ENCODE results near the gene GTF2H3. TPM values are rescaled to one million over a fixed set of nuclear protein-coding genes. Genes with fewer than 3 reads are reported as not detected.

Gene GTF2H3
- total and polyA plus RNA-seq, 2 donors (not counting 1 experiment from before 2014, with no cell fraction given), result 39.3 to 70.1 TPM

DNA sequence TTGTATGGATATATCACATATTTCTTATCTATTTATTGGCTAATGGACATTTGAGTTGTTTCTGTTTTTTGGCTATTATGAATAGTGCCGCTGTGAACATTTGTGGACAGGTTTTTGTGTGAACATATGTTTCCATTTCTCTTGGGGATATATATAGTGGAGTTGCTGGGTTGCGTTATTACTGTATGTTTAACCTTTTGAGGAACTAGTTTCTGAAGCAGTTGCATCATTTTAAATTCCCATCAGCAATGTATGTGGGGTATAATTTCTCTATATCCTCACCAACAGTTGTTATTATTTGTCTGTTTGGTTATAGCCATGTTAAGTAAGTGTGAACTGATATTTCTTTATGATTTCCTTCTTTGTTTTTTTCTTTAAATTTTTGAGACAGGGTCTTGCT, 48.0 kb downstream of the GTF2H3 start:
- DNase-seq (ENCODE audit: low read depth in 2 of 2), result no peak
- TF ChIP-seq, protein P1, sequence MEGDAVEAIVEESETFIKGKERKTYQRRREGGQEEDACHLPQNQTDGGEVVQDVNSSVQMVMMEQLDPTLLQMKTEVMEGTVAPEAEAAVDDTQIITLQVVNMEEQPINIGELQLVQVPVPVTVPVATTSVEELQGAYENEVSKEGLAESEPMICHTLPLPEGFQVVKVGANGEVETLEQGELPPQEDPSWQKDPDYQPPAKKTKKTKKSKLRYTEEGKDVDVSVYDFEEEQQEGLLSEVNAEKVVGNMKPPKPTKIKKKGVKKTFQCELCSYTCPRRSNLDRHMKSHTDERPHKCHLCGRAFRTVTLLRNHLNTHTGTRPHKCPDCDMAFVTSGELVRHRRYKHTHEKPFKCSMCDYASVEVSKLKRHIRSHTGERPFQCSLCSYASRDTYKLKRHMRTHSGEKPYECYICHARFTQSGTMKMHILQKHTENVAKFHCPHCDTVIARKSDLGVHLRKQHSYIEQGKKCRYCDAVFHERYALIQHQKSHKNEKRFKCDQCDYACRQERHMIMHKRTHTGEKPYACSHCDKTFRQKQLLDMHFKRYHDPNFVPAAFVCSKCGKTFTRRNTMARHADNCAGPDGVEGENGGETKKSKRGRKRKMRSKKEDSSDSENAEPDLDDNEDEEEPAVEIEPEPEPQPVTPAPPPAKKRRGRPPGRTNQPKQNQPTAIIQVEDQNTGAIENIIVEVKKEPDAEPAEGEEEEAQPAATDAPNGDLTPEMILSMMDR (conservative IDR thresholded peaks at IDR 0.05 in 1 of 2, IDR thresholded peaks at IDR 0.05 in 1 of 2; ENCODE audit: low read depth in 1 of 2, low read length in 2 of 2), result no peak
- no peak for TF ChIP-seq EZH2 (IDR thresholded peaks at IDR 0.05; ENCODE audit: low read length, missing control alignments)
- no peaks in the 10 kb centered on the region for H3K9me3 ChIP-seq (ENCODE audit: control insufficient read depth, insufficient read depth, low read depth, low read length)

DNA sequence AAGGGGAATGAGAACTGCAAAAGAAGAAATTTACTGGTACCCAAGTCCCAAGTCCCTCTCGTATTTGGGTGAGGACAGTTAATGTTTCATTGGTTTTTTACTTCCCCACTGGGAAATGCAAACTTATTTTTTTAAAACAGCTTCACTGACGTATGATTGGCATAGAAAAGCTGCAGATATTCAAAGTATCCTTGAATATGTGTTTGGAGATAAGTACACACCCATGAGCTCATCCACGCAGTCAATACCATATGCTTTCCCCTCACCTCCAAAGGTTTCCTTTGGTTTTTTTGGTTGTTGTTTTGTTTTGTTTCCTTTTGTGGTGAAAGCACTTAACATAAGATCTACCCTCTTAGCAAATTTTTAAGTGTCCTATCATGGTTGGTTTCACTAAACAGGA, 50.3 kb downstream of the GTF2H3 start:
- TF ChIP-seq, protein P1 (conservative IDR thresholded peaks at IDR 0.05 in 1 of 2, IDR thresholded peaks at IDR 0.05 in 1 of 2; ENCODE audit: low read depth in 1 of 2, low read length in 2 of 2), result no peak
- no peak for TF ChIP-seq EZH2 (IDR thresholded peaks at IDR 0.05; ENCODE audit: low read length, missing control alignments)
- Histone ChIP-seq H3K4me3 (replicated peaks in 1 of 4; ENCODE audit: control extremely low read depth in 1 of 4, insufficient read depth in 1 of 4, low read depth in 3 of 4, low read length in 4 of 4) (no peak overlapping the region), H3K36me3 (ENCODE audit: control insufficient read depth, insufficient read depth, low read length) (no peaks in the 10 kb centered on the region)

More for the DNA sequence above, 48.0 kb downstream of the GTF2H3 start:
- Histone ChIP-seq H3K36me3 (ENCODE audit: control insufficient read depth, insufficient read depth, low read length) (no peaks in the 10 kb centered on the region), H3K4me1 (ENCODE audit: control insufficient read depth, extremely low read depth, insufficient read depth, low read length) (no peaks in the 10 kb centered on the region), H3K79me2 (ENCODE audit: control insufficient read depth, insufficient read depth, low read length) (no peaks in the 10 kb centered on the region), H3K27ac (ENCODE audit: insufficient read depth, low read length) (no peak overlapping the region), H3K27me3 (ENCODE audit: control insufficient read depth, insufficient read depth, low read length) (no peaks in the 10 kb centered on the region), H3K9ac (ENCODE audit: insufficient read depth, low read length) (no peak overlapping the region), H3K4me3 (replicated peaks in 1 of 4; ENCODE audit: control extremely low read depth in 1 of 4, insufficient read depth in 1 of 4, low read depth in 3 of 4, low read length in 4 of 4) (no peak overlapping the region), H2AFZ (ENCODE audit: low read length) (no peak overlapping the region), H3K4me2 (ENCODE audit: extremely low read depth, insufficient read depth, low read length) (no peak overlapping the region), H4K20me1 (ENCODE audit: control insufficient read depth, extremely low read depth, insufficient read depth, low read length) (no peaks in the 10 kb centered on the region)

DNA sequence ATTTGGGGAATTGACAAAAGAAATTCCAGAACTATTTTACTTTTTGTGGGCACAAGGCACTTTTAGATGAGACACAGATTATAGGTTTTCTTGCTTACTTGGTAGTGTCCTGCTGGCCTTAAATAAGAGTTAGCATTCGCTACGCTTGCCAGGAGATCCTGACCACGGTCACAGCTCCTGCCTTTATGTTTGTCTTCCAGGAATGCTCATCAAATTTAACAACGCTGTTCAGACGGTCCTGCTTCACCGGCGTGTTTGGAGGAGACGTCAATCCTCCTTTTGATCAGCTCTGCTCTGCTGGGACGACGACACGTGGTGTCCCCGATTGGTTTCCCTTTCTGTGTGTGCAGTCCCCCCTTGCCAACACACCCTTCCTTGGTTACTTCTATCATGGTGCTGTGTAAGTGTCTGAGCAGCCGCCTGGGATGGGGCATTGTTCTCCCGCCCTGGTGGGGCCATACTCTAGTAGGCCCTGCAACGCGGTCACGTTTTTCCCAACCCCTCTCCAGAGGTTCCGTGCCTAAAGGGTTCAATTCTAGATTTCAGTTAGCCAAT, 53.1 kb downstream of the GTF2H3 start:
- no peaks in the 10 kb centered on the region for H3K27me3 ChIP-seq (ENCODE audit: control insufficient read depth, insufficient read depth, low read length)
- no peaks in the 10 kb centered on the region for H3K9me3 ChIP-seq (ENCODE audit: control insufficient read depth, insufficient read depth, low read depth, low read length)
- no peak overlapping the region for H2AFZ ChIP-seq (ENCODE audit: low read length)
- no peak for DNase-seq (ENCODE audit: low read depth in 2 of 2)
- H4K20me1 ChIP-seq (ENCODE audit: control insufficient read depth, extremely low read depth, insufficient read depth, low read length), result no peaks in the 10 kb centered on the region
- H3K36me3 ChIP-seq (ENCODE audit: control insufficient read depth, insufficient read depth, low read length), result no peaks in the 10 kb centered on the region
- no peak overlapping the region for H3K4me3 ChIP-seq (replicated peaks in 1 of 4; ENCODE audit: control extremely low read depth in 1 of 4, insufficient read depth in 1 of 4, low read depth in 3 of 4, low read length in 4 of 4)
- TF ChIP-seq, protein P1 (conservative IDR thresholded peaks at IDR 0.05 in 1 of 2, IDR thresholded peaks at IDR 0.05 in 1 of 2; ENCODE audit: low read depth in 1 of 2, low read length in 2 of 2), result no peak
- TF ChIP-seq EZH2 (IDR thresholded peaks at IDR 0.05; ENCODE audit: low read length, missing control alignments), result no peak
- H3K9ac ChIP-seq (ENCODE audit: insufficient read depth, low read length), result no peak overlapping the region
- H3K4me2 ChIP-seq (ENCODE audit: extremely low read depth, insufficient read depth, low read length), result no peak overlapping the region
- H3K27ac ChIP-seq (ENCODE audit: insufficient read depth, low read length), result no peak overlapping the region
- no peaks in the 10 kb centered on the region for H3K4me1 ChIP-seq (ENCODE audit: control insufficient read depth, extremely low read depth, insufficient read depth, low read length)
- no peaks in the 10 kb centered on the region for H3K79me2 ChIP-seq (ENCODE audit: control insufficient read depth, insufficient read depth, low read length)

More for the DNA sequence above, 50.3 kb downstream of the GTF2H3 start:
- no peak for DNase-seq (ENCODE audit: low read depth in 2 of 2)
- no peak overlapping the region for H3K27ac ChIP-seq (ENCODE audit: insufficient read depth, low read length)
- no peaks in the 10 kb centered on the region for H3K79me2 ChIP-seq (ENCODE audit: control insufficient read depth, insufficient read depth, low read length)
- H2AFZ ChIP-seq (ENCODE audit: low read length), result no peak overlapping the region
- H3K4me1 ChIP-seq (ENCODE audit: control insufficient read depth, extremely low read depth, insufficient read depth, low read length), result no peaks in the 10 kb centered on the region
- no peaks in the 10 kb centered on the region for H3K27me3 ChIP-seq (ENCODE audit: control insufficient read depth, insufficient read depth, low read length)
- H3K9me3 ChIP-seq (ENCODE audit: control insufficient read depth, insufficient read depth, low read depth, low read length), result no peaks in the 10 kb centered on the region
- H3K9ac ChIP-seq (ENCODE audit: insufficient read depth, low read length), result no peak overlapping the region
- no peaks in the 10 kb centered on the region for H4K20me1 ChIP-seq (ENCODE audit: control insufficient read depth, extremely low read depth, insufficient read depth, low read length)
- H3K4me2 ChIP-seq (ENCODE audit: extremely low read depth, insufficient read depth, low read length), result no peak overlapping the region

Measured in fibroblast of lung (primary cell).